DOHH2 (cell line): Measurements from ENCODE around the gene AP3B1.

Experiments
- CTCF ChIP-seq: fragments of 200-600 bp; sonication (generic); IDR thresholded peaks from one replicate; pipeline ENCODE4 v1.5.1; 2014; ENCODE audit warnings: antibody characterized with exemption, mild to moderate bottlenecking, low read depth, low read length; ENCODE audit not compliant: poor library complexity, severe bottlenecking
- EZH2phosphoT487 ChIP-seq: fragments of 200-600 bp; sonication (generic); IDR thresholded peaks from 2 replicates; pipeline ENCODE4 v1.6.1; 2017; ENCODE audit warnings: borderline replicate concordance, mild to moderate bottlenecking, antibody characterized with exemption, low read length, moderate library complexity, mixed read lengths

DNA sequence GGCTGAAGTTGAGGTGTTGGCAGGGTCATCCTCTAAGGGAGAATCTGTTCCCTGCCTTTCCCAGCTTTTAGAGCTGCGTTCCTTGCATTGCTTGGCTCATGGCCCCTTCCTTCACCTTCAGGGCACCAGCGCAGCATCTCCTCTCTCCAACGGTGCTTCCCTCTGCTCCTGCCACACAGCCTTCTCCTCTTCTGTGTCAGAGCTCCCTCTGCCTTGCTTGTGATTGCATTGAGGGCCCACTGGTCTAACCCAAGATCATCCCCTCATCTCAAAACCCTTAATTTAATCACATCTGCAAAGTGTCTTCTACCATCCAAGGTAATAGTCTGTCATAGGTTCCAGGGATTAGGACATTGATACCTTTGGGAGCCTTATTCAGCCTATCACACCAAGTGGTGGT, 312.7 kb downstream of the AP3B1 start:
- TF ChIP-seq CTCF (no peak), EZH2phosphoT487 (no peak)
